GM19372 (cell line): ENCODE measurements around the gene RNASEH2B.

Source experiments
- ATAC-seq: cut with Tn5 transposase; IDR thresholded peaks from one replicate; pipeline ENCODE4 v1.9.1; 2021; ENCODE audit warnings: mild to moderate bottlenecking, low read depth, moderate library complexity; ENCODE audit not compliant: unreplicated experiment

RNASEH2B gene

GRCh38 chr13:50905256-50905655 is 4.3 kb upstream of the RNASEH2B start:
- no peak for ATAC-seq

GRCh38 chr13:50907781-50908180 is 1.8 kb upstream of the RNASEH2B start:
- ATAC-seq = no peak

DNA sequence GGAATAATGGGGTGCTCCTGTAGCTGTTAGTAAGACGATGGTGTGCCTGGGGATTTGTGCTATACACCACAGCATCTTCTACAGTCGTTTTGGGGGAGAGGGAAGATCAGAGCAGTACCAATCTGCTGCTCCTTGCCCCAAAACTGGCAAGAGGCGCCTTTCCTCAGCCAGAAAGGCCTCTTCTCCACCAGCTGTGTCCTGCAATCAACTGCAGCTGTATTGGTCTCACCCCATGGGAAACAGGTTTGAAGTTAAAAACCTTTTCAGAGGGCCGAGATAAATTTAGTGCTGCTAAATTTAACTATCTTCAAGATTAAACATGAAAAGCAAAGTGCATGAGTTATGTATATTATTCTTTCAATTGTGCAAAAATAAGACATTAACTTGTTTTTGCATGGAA is 1.2 kb upstream of the RNASEH2B start:
- no peak for ATAC-seq

DNA sequence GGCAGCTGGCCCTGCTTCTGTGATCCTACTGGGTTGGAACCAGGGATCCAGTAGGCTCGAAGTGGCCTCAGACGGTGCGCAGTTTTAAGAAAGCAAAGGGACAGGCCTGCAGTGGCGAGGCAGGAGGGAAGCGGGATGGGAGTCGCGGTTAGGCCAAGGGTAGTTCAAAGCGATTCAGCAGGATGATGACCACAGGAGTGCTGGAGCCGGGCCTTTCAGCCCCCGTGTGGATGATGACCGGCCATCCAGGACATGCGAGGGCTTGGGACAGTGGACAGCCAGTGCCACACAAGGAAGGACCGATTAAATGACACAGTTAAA is 854 bp downstream of the RNASEH2B start:
- peak; percentile 0 for ATAC-seq

GRCh38 chr13:50911081-50911631 is 1.6 kb downstream of the RNASEH2B start:
- ATAC-seq = no peak

DNA sequence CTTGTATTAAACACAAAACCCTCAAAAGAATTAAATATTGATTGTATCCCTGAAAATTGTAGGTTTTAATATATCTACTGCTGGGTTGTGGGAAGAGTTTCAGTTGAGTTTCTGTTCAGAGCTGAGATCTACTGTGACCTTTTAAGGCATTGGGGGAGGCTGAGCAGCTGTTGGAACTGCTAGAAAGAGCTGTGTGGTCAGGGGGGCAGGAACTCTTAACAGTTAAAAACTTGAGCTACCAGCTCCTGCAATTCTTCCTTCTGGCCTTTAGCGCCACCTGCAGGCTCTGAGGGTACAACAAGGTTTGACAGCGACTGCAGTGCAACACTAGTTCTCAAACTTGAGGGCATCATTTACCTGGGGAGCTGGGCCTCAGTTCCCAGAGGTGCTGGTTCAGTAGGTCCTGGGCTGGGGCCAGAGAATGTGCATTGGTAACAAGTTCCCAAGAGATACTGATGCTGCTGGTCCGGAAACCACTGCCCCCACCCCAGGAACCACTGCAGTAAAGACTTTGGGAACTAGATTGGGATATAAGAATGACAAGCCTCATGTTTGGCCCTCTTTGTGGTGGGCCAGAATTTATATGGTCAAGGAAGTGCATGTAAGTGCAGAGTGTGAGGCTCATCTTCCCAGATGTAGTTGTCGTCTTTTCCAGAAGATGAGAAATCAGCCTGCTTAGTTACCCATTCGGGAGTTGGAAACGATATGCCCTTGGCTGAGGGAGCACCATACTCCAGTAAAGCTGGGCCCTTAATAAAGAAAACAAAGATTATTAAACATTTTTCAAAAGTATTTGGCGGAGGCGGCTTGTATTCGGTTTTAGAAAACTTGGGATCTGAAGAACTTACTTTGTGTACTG is 2.6 kb downstream of the RNASEH2B start:
- ATAC-seq = peak; percentile 46

DNA sequence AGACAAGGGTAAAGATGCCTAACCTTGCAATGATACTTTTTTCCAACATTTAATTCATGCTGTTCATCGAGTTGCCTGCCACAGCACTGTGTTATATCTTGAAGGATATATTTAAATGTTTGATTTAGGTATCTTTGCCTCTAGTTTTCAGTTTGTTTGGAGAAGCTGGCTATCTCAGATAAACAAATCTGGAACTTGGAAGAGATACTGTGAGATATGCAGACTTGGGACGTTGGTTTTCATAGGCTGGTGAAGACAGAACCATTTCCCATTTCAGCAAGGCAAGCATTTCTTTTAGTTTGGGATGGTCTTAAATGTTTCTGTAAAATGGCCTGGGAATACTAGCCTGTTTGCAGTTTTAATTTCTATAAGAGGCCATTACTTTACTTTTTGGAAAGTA is 3.3 kb downstream of the RNASEH2B start:
- ATAC-seq = no peak

- ATAC-seq = no peak
These were observed 4.6 kb downstream of the RNASEH2B start for GRCh38 chr13:50914176-50914700.

GRCh38 chr13:50914848-50915247 is 5.3 kb downstream of the RNASEH2B start:
- no peak for ATAC-seq

DNA sequence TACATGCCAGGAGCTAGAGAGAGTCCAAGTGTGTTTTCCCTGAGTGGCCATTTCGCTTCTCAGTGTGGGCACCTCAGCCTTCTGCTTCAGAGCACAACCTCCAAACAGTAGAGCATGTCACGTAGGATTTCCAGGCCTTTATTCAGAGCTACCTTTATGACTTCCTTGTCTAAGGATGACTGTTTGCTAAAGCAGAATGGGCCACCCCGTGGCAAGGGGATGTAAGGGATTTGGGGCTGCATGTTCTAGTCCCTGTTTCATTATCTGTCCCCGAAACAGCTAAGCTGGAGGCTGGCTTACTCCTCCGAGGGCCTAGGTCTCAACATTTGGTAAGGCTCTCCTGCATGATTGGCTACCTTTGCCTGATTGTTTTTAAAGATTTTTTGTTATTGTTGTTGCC is 6.0 kb downstream of the RNASEH2B start:
- no peak for ATAC-seq

- no peak for ATAC-seq
These were observed 7.2 kb downstream of the RNASEH2B start for GRCh38 chr13:50916701-50917184.

DNA sequence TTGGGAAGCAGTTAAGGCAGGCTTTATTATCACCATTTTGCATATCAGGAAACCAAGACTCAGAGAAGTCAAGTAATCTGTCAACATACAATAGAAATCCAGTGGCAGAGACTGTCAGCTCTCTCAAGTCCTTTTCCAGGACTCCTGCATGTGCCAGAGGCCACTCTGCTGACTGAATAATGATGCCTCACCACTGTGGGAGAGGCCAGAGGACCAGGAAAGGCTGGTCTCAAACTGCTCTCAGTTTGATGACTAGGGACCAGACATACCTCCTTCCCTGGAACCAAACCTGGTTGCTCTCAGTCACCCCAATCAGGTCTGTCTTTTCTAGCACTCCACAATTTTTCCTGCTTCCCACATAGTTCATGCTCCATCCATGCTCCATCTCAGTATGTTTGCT is 8.0 kb downstream of the RNASEH2B start:
- ATAC-seq = no peak

DNA sequence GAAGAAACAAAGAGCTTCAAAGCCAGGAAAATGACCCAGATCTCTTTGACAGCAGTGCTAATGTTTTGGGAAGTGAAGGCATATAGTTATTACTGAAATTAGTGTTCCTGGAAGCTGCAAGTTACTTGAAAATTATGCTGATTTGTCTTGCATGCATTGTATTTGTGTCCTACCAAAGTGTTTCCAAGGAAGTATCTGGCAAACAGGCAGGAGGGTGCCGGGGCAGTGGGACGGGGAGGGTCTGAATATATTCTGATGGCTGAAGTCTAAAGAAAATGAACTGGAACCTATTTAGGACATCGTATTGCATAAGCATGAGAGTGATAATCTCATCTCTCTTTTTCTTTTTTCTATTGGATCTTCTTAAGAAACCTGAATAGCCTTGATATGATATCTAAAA is 9.0 kb downstream of the RNASEH2B start:
- no peak for ATAC-seq

GRCh38 chr13:50919277-50919676 is 9.7 kb downstream of the RNASEH2B start:
- ATAC-seq = no peak

DNA sequence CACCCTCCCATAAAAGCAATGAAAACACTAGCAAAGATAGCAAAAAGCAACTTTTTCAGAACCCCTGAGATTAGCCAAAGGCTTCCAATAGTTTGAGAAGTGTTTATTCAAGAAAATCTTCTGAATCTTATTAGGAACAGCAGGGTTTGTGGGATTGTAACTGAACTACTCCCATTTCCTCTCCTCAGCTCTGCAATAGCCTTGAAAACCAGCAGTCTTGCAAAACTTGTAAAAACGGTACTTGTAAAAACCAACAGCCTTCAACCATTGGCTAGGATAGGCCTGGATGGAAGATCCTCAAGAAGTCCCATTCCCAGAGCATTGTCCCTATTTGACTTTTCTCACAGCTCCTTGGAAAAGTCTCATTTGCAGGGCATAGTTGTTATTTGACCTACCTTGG is 12.1 kb downstream of the RNASEH2B start:
- ATAC-seq = no peak

- ATAC-seq = no peak
These were observed 13.7 kb downstream of the RNASEH2B start for GRCh38 chr13:50923272-50923671.

GRCh38 chr13:50924025-50924424 is 14.4 kb downstream of the RNASEH2B start:
- ATAC-seq = no peak

GRCh38 chr13:50927701-50928100 is 18.1 kb downstream of the RNASEH2B start:
- no peak for ATAC-seq

- ATAC-seq = no peak
These were observed 18.5 kb downstream of the RNASEH2B start for GRCh38 chr13:50928102-50928501.

- ATAC-seq = no peak
These were observed 19.3 kb downstream of the RNASEH2B start for GRCh38 chr13:50928659-50929462.

DNA sequence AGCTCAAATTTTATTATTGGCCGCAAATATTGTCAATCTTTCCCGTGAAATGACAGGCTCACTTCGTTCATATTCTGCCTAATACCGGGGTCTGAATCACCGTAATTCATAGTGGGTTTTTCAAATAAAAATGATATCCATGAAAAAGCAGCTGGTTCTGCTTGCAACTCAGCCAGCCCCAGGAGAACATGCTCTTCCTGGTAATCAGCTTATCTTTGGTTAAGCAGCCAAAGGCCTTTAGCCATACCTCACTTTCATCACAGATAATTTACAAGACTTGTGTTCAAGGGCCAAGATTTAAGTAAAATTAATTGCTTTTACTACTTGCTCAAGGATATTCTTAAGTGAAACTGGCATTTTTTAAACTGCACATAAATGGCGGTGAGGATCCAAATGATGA is 22.5 kb downstream of the RNASEH2B start:
- ATAC-seq = no peak
